Keratinocyte (primary cell): ENCODE measurements around the gene ERFL. TPM values are rescaled to one million over a fixed set of nuclear protein-coding genes. Genes with fewer than 3 reads are reported as not detected.

Source experiments
- DNase-seq: peaks from one replicate; pipeline ENCODE4 v3.0.0-alpha.2; 2011; ENCODE audit warnings: low read depth, missing footprints, low spot score
- FAIRE-seq: peaks from 2 replicates; lab custom pipeline; 2011; peaks lifted over from hg19 to GRCh38; lab: Jason Lieb, UNC
- H2AFZ ChIP-seq: 2 replicates; pipeline ENCODE4 v1.6.0; 2012; ENCODE audit warnings: low read length, control low read depth, inconsistent platforms; ENCODE audit not compliant: control insufficient read depth
- H3K27ac ChIP-seq: 2 replicates; pipeline ENCODE4 v1.5.1; 2011; ENCODE audit warnings: low read length; ENCODE audit not compliant: control insufficient read depth, insufficient read depth
- H3K27me3 ChIP-seq: 3 replicates; pipeline ENCODE4 v1.6.0; 2011; ENCODE audit warnings: low read length; ENCODE audit not compliant: control insufficient read depth, insufficient read depth; ENCODE audit errors: extremely low read depth
- H3K36me3 ChIP-seq, 2 experiments: 2 replicates in 1 of 2; 3 replicates in 1 of 2; pipeline ENCODE4 v1.5.1; 2011; ENCODE audit warnings: low read length in 2 of 2, mild to moderate bottlenecking in 1 of 2; ENCODE audit not compliant: control insufficient read depth in 2 of 2, insufficient read depth in 2 of 2; ENCODE audit errors: extremely low read depth in 1 of 2
- H3K4me1 ChIP-seq: 3 replicates; pipeline ENCODE4 v1.5.1; 2011; ENCODE audit warnings: low read length; ENCODE audit not compliant: control insufficient read depth, insufficient read depth; ENCODE audit errors: extremely low read depth
- H3K4me2 ChIP-seq: 3 replicates; pipeline ENCODE4 v1.6.0; 2011; ENCODE audit warnings: low read depth, low read length; ENCODE audit not compliant: control insufficient read depth, insufficient read depth; ENCODE audit errors: extremely low read depth
- H3K4me3 ChIP-seq, 3 experiments: fragments of 200-600 bp in 1 of 3; sonication (generic) in 1 of 3; 2 replicates in 2 of 3; 3 replicates in 1 of 3; pipeline ENCODE4 v1.5.1; 2011 to 2016; ENCODE audit warnings: low read length in 3 of 3, mild to moderate bottlenecking in 3 of 3, control low read depth in 2 of 3, inconsistent platforms in 1 of 3, low read depth in 1 of 3, mixed read lengths in 1 of 3, mixed run types in 1 of 3, moderate library complexity in 1 of 3; ENCODE audit not compliant: control insufficient read depth in 2 of 3, insufficient read depth in 2 of 3; ENCODE audit errors: extremely low read depth in 1 of 3
- H3K79me2 ChIP-seq: 2 replicates; pipeline ENCODE4 v1.6.0; 2012; ENCODE audit warnings: low read length; ENCODE audit not compliant: control insufficient read depth, insufficient read depth
- H3K9ac ChIP-seq: 3 replicates; pipeline ENCODE4 v1.6.0; 2011; ENCODE audit warnings: low read length; ENCODE audit not compliant: control insufficient read depth, insufficient read depth; ENCODE audit errors: extremely low read depth
- H3K9me1 ChIP-seq: 3 replicates; pipeline ENCODE4 v1.6.0; 2011; ENCODE audit warnings: low read length; ENCODE audit not compliant: control insufficient read depth, insufficient read depth; ENCODE audit errors: extremely low read depth
- H3K9me3 ChIP-seq: 2 replicates; pipeline ENCODE4 v1.5.1; 2012; ENCODE audit warnings: low read depth, low read length; ENCODE audit not compliant: control insufficient read depth
- H4K20me1 ChIP-seq: 3 replicates; pipeline ENCODE4 v1.6.0; 2011; ENCODE audit warnings: low read length; ENCODE audit not compliant: control insufficient read depth, insufficient read depth; ENCODE audit errors: extremely low read depth
- EZH2 ChIP-seq: IDR thresholded peaks from one replicate; pipeline ENCODE4 v1.6.1; 2012; ENCODE audit warnings: inconsistent platforms, mild to moderate bottlenecking, low read length, moderate library complexity
- dilution Hi-C: fragments of 300-500 bp; cut with MboI; formaldehyde crosslinking; loops from one replicate; pipeline ENCODE4 v1.7.0; 2020; ENCODE audit warnings: low sequenced_read_pairs; ENCODE audit not compliant: extremely low pct_ligation_motif_present
- polyA plus RNA-seq, 5 experiments: library from polyadenylated mRNA; depleted of rRNA in 3 of 5; stranded (reverse) in 3 of 5; stranded (forward) in 1 of 5; unstranded in 1 of 5; fragments of >200 nt; gene quantifications; 1 replicate in 1 of 5; 2 replicates in 3 of 5; 3 replicates in 1 of 5; pipeline versions ENCODE4 v1.2.1 to v1.2.3, GENCODE V29; 2011 to 2012; ENCODE audit warnings: missing spikeins in 2 of 5, low read depth in 1 of 5, low replicate concordance in 1 of 5
- TF ChIP-seq, protein P1 (sequence below), 3 experiments: IDR thresholded peaks in 1 of 3; conservative IDR thresholded peaks in 1 of 3; optimal IDR thresholded peaks in 1 of 3; 2 replicates in 2 of 3; 3 replicates in 1 of 3; pipeline versions ENCODE3 to v1.5.1; 2011; ENCODE audit warnings: low read length in 3 of 3, mild to moderate bottlenecking in 3 of 3, moderate library complexity in 2 of 3, control low read depth in 1 of 3, inconsistent platforms in 1 of 3; ENCODE audit not compliant: insufficient read depth in 2 of 3; ENCODE audit errors: extremely low read depth in 1 of 3

The ERFL gene
- polyA plus RNA-seq, 1 donor (not counting 4 experiments of a cell fraction or from before 2014, with no cell fraction given): not detected

DNA sequence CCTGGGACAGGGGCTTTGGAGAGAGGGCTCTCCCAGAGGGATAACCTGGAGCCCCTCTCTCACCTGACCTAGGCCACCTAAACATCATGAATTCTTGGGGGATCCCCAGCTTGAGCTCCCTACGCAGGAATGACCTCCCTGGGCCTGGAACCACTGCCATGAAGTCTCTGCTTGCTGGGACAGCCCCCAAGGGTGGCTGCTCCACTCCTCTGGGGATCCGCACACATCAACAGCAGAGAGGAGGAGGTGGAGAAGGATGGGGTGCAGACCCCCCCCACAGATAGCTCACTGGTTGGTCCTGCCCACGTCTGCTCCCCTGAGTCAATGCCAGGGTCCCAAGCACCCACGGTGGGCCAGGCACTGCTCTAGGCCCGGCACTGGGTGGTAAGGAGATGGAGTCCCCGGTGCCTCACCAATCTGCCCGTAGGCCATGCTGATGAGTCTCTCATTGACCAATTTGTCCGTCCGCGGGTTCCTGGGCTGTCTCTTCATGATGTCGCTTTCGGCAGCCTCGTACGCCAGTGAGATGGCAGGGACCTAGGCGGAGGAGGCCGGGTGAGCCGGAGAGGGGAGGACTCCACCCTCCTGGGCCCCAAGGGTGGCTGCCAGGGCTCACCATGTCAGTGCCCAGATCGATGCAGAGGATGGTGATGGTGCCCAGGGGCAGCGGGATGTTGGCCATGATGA lies 41.7 kb upstream of the ERFL start:
- peaks cover 6% of the 10 kb centered on the region for H3K4me1 ChIP-seq
- no peak for TF ChIP-seq EZH2
- TF ChIP-seq, protein P1, sequence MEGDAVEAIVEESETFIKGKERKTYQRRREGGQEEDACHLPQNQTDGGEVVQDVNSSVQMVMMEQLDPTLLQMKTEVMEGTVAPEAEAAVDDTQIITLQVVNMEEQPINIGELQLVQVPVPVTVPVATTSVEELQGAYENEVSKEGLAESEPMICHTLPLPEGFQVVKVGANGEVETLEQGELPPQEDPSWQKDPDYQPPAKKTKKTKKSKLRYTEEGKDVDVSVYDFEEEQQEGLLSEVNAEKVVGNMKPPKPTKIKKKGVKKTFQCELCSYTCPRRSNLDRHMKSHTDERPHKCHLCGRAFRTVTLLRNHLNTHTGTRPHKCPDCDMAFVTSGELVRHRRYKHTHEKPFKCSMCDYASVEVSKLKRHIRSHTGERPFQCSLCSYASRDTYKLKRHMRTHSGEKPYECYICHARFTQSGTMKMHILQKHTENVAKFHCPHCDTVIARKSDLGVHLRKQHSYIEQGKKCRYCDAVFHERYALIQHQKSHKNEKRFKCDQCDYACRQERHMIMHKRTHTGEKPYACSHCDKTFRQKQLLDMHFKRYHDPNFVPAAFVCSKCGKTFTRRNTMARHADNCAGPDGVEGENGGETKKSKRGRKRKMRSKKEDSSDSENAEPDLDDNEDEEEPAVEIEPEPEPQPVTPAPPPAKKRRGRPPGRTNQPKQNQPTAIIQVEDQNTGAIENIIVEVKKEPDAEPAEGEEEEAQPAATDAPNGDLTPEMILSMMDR (optimal IDR thresholded peaks at IDR 0.05 in 1 of 3, IDR thresholded peaks at IDR 0.05 in 1 of 3, conservative IDR thresholded peaks at IDR 0.05 in 1 of 3; ENCODE audit: extremely low read depth in 1 of 3, insufficient read depth in 2 of 3, low read length in 3 of 3): no peak
- H3K9me1 ChIP-seq: no peaks in the 10 kb centered on the region
- H3K36me3 ChIP-seq: no peaks in the 10 kb centered on the region
- H3K9ac ChIP-seq: no peak overlapping the region
- H3K27ac ChIP-seq: no peak overlapping the region
- no peak overlapping the region for H3K4me3 ChIP-seq
- dilution Hi-C loops: no loop called here
- no peaks in the 10 kb centered on the region for H3K27me3 ChIP-seq
- no peaks in the 10 kb centered on the region for H3K9me3 ChIP-seq
- H3K79me2 ChIP-seq: no peaks in the 10 kb centered on the region
- FAIRE-seq: no peak
- H4K20me1 ChIP-seq: no peaks in the 10 kb centered on the region
- no peak overlapping the region for H2AFZ ChIP-seq
- H3K4me2 ChIP-seq: no peak overlapping the region
- DNase-seq: no peak

DNA sequence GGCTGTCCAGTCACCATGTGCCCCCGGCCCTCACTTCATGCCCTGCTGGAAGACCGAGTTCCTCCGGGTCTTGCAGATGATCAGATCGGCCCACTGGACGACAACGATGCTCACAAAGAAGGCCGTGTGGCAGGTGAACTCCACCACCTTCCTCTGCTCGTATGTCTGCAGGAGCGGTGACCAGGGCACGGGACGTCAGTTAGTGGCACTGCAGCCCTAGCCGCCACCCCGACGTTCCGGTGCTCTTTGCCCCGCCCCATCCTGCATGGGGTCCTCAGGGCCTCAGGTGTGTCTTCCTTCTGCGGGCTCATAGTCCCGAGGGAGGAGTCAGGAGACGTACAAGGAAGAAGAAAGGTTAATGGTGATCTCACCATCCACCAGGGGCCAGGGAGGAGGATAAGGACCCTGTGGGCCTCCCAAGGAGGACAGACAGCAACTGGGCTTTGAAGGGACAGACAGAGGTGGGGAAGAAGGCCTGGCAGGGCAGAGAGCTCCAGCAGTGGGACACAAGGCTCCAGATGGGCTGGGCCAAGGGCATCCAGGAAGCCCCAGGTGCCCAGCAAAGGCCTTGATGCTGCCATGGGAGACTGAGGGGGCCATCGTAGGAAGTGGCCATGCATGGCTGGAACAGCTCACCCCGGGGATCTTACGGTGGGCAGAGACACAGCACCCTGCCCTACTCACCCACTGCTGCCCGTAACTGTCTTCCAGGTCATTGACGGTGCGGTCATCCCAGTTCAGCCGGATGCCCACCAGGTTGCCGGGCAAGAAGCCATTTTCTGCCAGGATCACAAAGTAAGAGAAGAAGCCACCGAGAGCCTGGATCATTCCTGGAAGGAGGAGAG lies 40.7 kb upstream of the ERFL start:
- no peak overlapping the region for H3K27ac ChIP-seq
- TF ChIP-seq, protein P1 (optimal IDR thresholded peaks at IDR 0.05 in 1 of 3, IDR thresholded peaks at IDR 0.05 in 1 of 3, conservative IDR thresholded peaks at IDR 0.05 in 1 of 3; ENCODE audit: extremely low read depth in 1 of 3, insufficient read depth in 2 of 3, low read length in 3 of 3): no peak
- TF ChIP-seq EZH2: no peak
- no peaks in the 10 kb centered on the region for H3K9me3 ChIP-seq
- dilution Hi-C loops: no loop called here
- no peaks in the 10 kb centered on the region for H3K27me3 ChIP-seq
- H3K9me1 ChIP-seq: no peaks in the 10 kb centered on the region
- H3K79me2 ChIP-seq: no peaks in the 10 kb centered on the region
- no peak overlapping the region for H3K4me3 ChIP-seq
- no peak overlapping the region for H2AFZ ChIP-seq
- no peak for FAIRE-seq
- H4K20me1 ChIP-seq: no peaks in the 10 kb centered on the region
- H3K4me2 ChIP-seq: no peak overlapping the region
- H3K4me1 ChIP-seq: no peaks in the 10 kb centered on the region
- H3K36me3 ChIP-seq: no peaks in the 10 kb centered on the region
- H3K9ac ChIP-seq: no peak overlapping the region
- DNase-seq: no peak
